Measurements from ENCODE around the gene OBSCN. TPM values are rescaled to one million over a fixed set of nuclear protein-coding genes. Genes with fewer than 3 reads are reported as not detected.
"Not testable (repeated sequence)": the region's sequence is repeated elsewhere in the genome, so short reads cannot be mapped to it uniquely, and the experiment has no call there.

The OBSCN gene
- total and polyA plus RNA-seq, 2 donors: 10.1 to 75.9 TPM

- H3K27me3 ChIP-seq (ENCODE audit: control insufficient read depth in 2 of 2, insufficient read depth in 1 of 2, low read length in 1 of 2): not testable (repeated sequence)
- WGBS: 85% methylated on average over 5 of the region's 5 CpGs
Measured at GRCh38 chr1:228243989-228244388, 36.1 kb downstream of the OBSCN start.

DNA sequence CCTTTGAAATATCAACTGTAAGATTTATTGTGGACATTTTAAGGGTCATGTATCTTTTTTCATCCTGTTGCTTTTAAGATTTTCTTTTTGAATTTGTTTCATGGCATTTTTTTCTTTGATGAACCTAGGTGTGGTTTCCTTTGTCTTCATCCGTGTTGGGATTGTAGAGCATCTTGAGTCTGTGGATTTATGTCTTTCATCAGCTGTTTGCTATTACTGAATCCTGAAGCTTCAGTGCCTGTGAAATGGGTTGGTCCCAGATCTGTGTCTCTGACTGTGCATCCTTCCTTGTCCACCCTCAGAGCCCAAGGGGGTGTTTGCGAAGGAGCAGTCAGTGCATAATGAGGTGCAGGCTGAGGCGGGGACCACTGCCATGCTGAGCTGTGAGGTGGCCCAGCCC, 37.3 kb downstream of the OBSCN start:
- Histone ChIP-seq H3K4me3 (ENCODE audit: low read length in 2 of 2) (no peak overlapping the region), H3K36me3 (ENCODE audit: control insufficient read depth in 2 of 2, insufficient read depth in 2 of 2, low read length in 1 of 2) (peaks cover 45 to 62% of the 10 kb centered on the region in 2 donors), H3K27me3 (ENCODE audit: control insufficient read depth in 2 of 2, insufficient read depth in 1 of 2, low read length in 1 of 2) (no peaks in the 10 kb centered on the region), H3K9me3 (ENCODE audit: control insufficient read depth in 2 of 2, insufficient read depth in 1 of 2, low read length in 1 of 2) (peaks cover 29 to 34% of the 10 kb centered on the region in 2 donors), H3K4me1 (ENCODE audit: control insufficient read depth in 2 of 2, insufficient read depth in 2 of 2, low read length in 2 of 2) (no peaks in the 10 kb centered on the region), H3K27ac (ENCODE audit: low read depth in 1 of 2, low read length in 1 of 2) (no peak overlapping the region)
- no peak for DNase-seq (ENCODE audit: low read depth in 6 of 9, low spot score in 9 of 9)
- 96% methylated on average over 3 of the region's 3 CpGs for WGBS

More at GRCh38 chr1:228243989-228244388, 36.1 kb downstream of the OBSCN start:
- DNase-seq (ENCODE audit: low read depth in 6 of 9, low spot score in 9 of 9); H3K4me1 ChIP-seq (ENCODE audit: control insufficient read depth in 2 of 2, insufficient read depth in 2 of 2, low read length in 2 of 2); H3K27ac ChIP-seq (ENCODE audit: low read depth in 1 of 2, low read length in 1 of 2); H3K4me3 ChIP-seq (ENCODE audit: low read length in 2 of 2): not testable (repeated sequence)
- H3K9me3 ChIP-seq (ENCODE audit: control insufficient read depth in 2 of 2, insufficient read depth in 1 of 2, low read length in 1 of 2): peaks cover 32 to 45% of the 10 kb centered on the region in 2 donors
- peaks cover 45 to 63% of the 10 kb centered on the region in 2 donors for H3K36me3 ChIP-seq (ENCODE audit: control insufficient read depth in 2 of 2, insufficient read depth in 2 of 2, low read length in 1 of 2)

DNA sequence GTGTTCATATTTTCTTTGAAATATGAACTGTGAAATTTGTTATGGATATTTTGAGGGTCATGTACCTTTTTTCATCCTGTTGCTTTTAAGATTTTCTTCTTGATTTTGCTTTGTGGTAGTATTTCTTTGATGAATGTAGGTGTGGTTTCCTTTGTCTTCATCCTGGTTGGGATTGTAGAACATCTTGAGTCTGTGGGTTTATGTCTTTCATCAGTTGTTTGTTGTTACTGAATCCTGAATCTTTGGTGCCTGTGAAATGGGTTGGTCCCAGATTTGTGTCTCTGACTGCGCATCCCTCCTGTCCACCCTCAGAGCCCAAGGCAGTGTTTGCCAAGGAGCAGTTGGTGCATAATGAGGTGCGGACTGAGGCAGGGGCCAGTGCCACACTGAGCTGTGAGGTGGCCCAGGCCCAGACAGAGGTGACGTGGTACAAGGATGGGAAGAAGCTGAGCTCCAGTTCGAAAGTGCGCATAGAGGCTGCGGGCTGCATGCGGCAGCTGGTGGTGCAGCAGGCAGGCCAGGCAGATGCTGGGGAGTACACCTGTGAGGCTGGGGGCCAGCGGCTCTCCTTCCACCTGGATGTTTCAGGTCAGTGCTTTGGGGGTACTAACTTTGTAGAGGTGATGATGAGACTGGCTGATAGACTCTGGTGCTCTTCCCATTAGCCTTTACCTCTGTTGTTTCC, 38.5 kb downstream of the OBSCN start:
- Histone ChIP-seq H3K4me1 (ENCODE audit: control insufficient read depth in 2 of 2, insufficient read depth in 2 of 2, low read length in 2 of 2) (no peaks in the 10 kb centered on the region), H3K36me3 (ENCODE audit: control insufficient read depth in 2 of 2, insufficient read depth in 2 of 2, low read length in 1 of 2) (peaks cover 50 to 63% of the 10 kb centered on the region in 2 donors), H3K27ac (ENCODE audit: low read depth in 1 of 2, low read length in 1 of 2) (no peak overlapping the region), H3K27me3 (ENCODE audit: control insufficient read depth in 2 of 2, insufficient read depth in 1 of 2, low read length in 1 of 2) (no peaks in the 10 kb centered on the region), H3K9me3 (ENCODE audit: control insufficient read depth in 2 of 2, insufficient read depth in 1 of 2, low read length in 1 of 2) (peaks cover 22% of the 10 kb centered on the region in 2 donors), H3K4me3 (ENCODE audit: low read length in 2 of 2) (no peak overlapping the region)
- WGBS: 99% methylated on average over 8 of the region's 8 CpGs
- DNase-seq (ENCODE audit: low read depth in 6 of 9, low spot score in 9 of 9): no peak

- Histone ChIP-seq H3K9me3 (ENCODE audit: control insufficient read depth in 2 of 2, insufficient read depth in 1 of 2, low read length in 1 of 2) (peaks cover 10 to 11% of the 10 kb centered on the region in 2 donors), H3K4me3 (ENCODE audit: low read length in 2 of 2) (no peak overlapping the region), H3K4me1 (ENCODE audit: control insufficient read depth in 2 of 2, insufficient read depth in 2 of 2, low read length in 2 of 2) (no peaks in the 10 kb centered on the region), H3K27ac (ENCODE audit: low read depth in 1 of 2, low read length in 1 of 2) (no peak overlapping the region), H3K27me3 (ENCODE audit: control insufficient read depth in 2 of 2, insufficient read depth in 1 of 2, low read length in 1 of 2) (no peaks in the 10 kb centered on the region), H3K36me3 (ENCODE audit: control insufficient read depth in 2 of 2, insufficient read depth in 2 of 2, low read length in 1 of 2) (peaks cover 36 to 60% of the 10 kb centered on the region in 2 donors)
- 96% methylated on average over 24 of the region's 24 CpGs for WGBS
- DNase-seq (ENCODE audit: low read depth in 6 of 9, low spot score in 9 of 9): no peak
Measured at GRCh38 chr1:228249513-228250305, 41.9 kb downstream of the OBSCN start.

GRCh38 chr1:228252476-228252875, 44.6 kb downstream of the OBSCN start:
- not testable (repeated sequence) for H3K27ac ChIP-seq (ENCODE audit: low read depth in 1 of 2, low read length in 1 of 2); H3K4me1 ChIP-seq (ENCODE audit: control insufficient read depth in 2 of 2, insufficient read depth in 2 of 2, low read length in 2 of 2); H3K9me3 ChIP-seq (ENCODE audit: control insufficient read depth in 2 of 2, insufficient read depth in 1 of 2, low read length in 1 of 2); H3K27me3 ChIP-seq (ENCODE audit: control insufficient read depth in 2 of 2, insufficient read depth in 1 of 2, low read length in 1 of 2); DNase-seq (ENCODE audit: low read depth in 6 of 9, low spot score in 9 of 9); H3K4me3 ChIP-seq (ENCODE audit: low read length in 2 of 2)
- 96% methylated on average over 1 of the region's 1 CpG for WGBS
- H3K36me3 ChIP-seq (ENCODE audit: control insufficient read depth in 2 of 2, insufficient read depth in 2 of 2, low read length in 1 of 2): peaks cover 12 to 54% of the 10 kb centered on the region in 2 donors

GRCh38 chr1:228256626-228257375, 49.0 kb downstream of the OBSCN start:
- Histone ChIP-seq H3K27me3 (ENCODE audit: control insufficient read depth in 2 of 2, insufficient read depth in 1 of 2, low read length in 1 of 2) (no peaks in the 10 kb centered on the region), H3K9me3 (ENCODE audit: control insufficient read depth in 2 of 2, insufficient read depth in 1 of 2, low read length in 1 of 2) (no peaks in the 10 kb centered on the region), H3K36me3 (ENCODE audit: control insufficient read depth in 2 of 2, insufficient read depth in 2 of 2, low read length in 1 of 2) (peaks cover 0 to 42% of the 10 kb centered on the region in 2 donors), H3K4me1 (ENCODE audit: control insufficient read depth in 2 of 2, insufficient read depth in 2 of 2, low read length in 2 of 2) (no peaks in the 10 kb centered on the region), H3K27ac (ENCODE audit: low read depth in 1 of 2, low read length in 1 of 2) (no peak overlapping the region), H3K4me3 (ENCODE audit: low read length in 2 of 2) (no peak overlapping the region)
- no peak for DNase-seq (ENCODE audit: low read depth in 6 of 9, low spot score in 9 of 9)
- 97% methylated on average over 24 of the region's 24 CpGs for WGBS

- H3K27me3 ChIP-seq (ENCODE audit: control insufficient read depth in 2 of 2, insufficient read depth in 1 of 2, low read length in 1 of 2): no peaks in the 10 kb centered on the region
- peaks cover 0 to 33% of the 10 kb centered on the region in 2 donors for H3K36me3 ChIP-seq (ENCODE audit: control insufficient read depth in 2 of 2, insufficient read depth in 2 of 2, low read length in 1 of 2)
- no peak for DNase-seq (ENCODE audit: low read depth in 6 of 9, low spot score in 9 of 9)
- no peaks in the 10 kb centered on the region for H3K4me1 ChIP-seq (ENCODE audit: control insufficient read depth in 2 of 2, insufficient read depth in 2 of 2, low read length in 2 of 2)
- 94% methylated on average over 1 of the region's 1 CpG for WGBS
- no peak overlapping the region for H3K4me3 ChIP-seq (ENCODE audit: low read length in 2 of 2)
- no peaks in the 10 kb centered on the region for H3K9me3 ChIP-seq (ENCODE audit: control insufficient read depth in 2 of 2, insufficient read depth in 1 of 2, low read length in 1 of 2)
- no peak overlapping the region for H3K27ac ChIP-seq (ENCODE audit: low read depth in 1 of 2, low read length in 1 of 2)
Measured at GRCh38 chr1:228258486-228258885, 50.6 kb downstream of the OBSCN start.

GRCh38 chr1:228259368-228259894, 51.6 kb downstream of the OBSCN start:
- Histone ChIP-seq H3K4me3 (ENCODE audit: low read length in 2 of 2) (no peak overlapping the region), H3K27ac (ENCODE audit: low read depth in 1 of 2, low read length in 1 of 2) (no peak overlapping the region), H3K9me3 (ENCODE audit: control insufficient read depth in 2 of 2, insufficient read depth in 1 of 2, low read length in 1 of 2) (no peaks in the 10 kb centered on the region), H3K4me1 (ENCODE audit: control insufficient read depth in 2 of 2, insufficient read depth in 2 of 2, low read length in 2 of 2) (no peaks in the 10 kb centered on the region), H3K27me3 (ENCODE audit: control insufficient read depth in 2 of 2, insufficient read depth in 1 of 2, low read length in 1 of 2) (no peaks in the 10 kb centered on the region), H3K36me3 (ENCODE audit: control insufficient read depth in 2 of 2, insufficient read depth in 2 of 2, low read length in 1 of 2) (peaks cover 0 to 33% of the 10 kb centered on the region in 2 donors)
- WGBS: 98% methylated on average over 9 of the region's 9 CpGs
- DNase-seq (ENCODE audit: low read depth in 6 of 9, low spot score in 9 of 9): no peak
